PC-9 (cell line): ENCODE measurements around the gene GTF2IRD1. TPM values are rescaled to one million over a fixed set of nuclear protein-coding genes. Genes with fewer than 3 reads are reported as not detected.

Experiments used
- BruUV-seq: library from RNA; stranded (reverse); fragments of 400-500 nt; replicated peaks from 2 replicates; lab custom pipeline; 2021; lab: Mats Ljungman, UMichigan
- CTCF ChIA-PET: fragments of 300-600 bp; sonication (Branson Sonifier 250); formaldehyde crosslinking; loops from one replicate; lab custom pipeline; 2022; ENCODE audit warnings: antibody characterized with exemption; lab: Charles Lee
- POLR2A ChIA-PET: fragments of 300-600 bp; sonication (Branson Sonifier 250); formaldehyde crosslinking; loops from one replicate; lab custom pipeline; 2022; ENCODE audit warnings: antibody characterized with exemption; ENCODE audit not compliant: unreplicated experiment; lab: Charles Lee
- DNase-seq, 2 experiments: peaks; one replicate each; pipeline versions ENCODE4 v3.0.0 to v3.0.0-alpha.2; 2015 to 2022; ENCODE audit warnings: mixed read lengths in 1 of 2
- H2AFZ ChIP-seq: fragments of 200-600 bp; sonication (generic); 2 replicates; pipeline ENCODE4 v1.8.1; 2017; ENCODE audit warnings: antibody characterized with exemption
- H3F3A ChIP-seq: fragments of 200-600 bp; sonication (generic); 2 replicates; pipeline ENCODE4 v1.8.1; 2017; ENCODE audit warnings: antibody characterized with exemption, mild to moderate bottlenecking, low read depth; ENCODE audit not compliant: insufficient read depth
- H3K27ac ChIP-seq: fragments of 200-600 bp; sonication (generic); 2 replicates; pipeline ENCODE4 v1.6.1; 2016; ENCODE audit warnings: mixed run types
- H3K27me3 ChIP-seq: fragments of 200-600 bp; sonication (generic); 2 replicates; pipeline ENCODE4 v1.6.1; 2016; ENCODE audit warnings: low read depth, mixed run types; ENCODE audit not compliant: insufficient read depth
- H3K36me3 ChIP-seq: fragments of 200-600 bp; sonication (generic); 2 replicates; pipeline ENCODE4 v1.6.1; 2016; ENCODE audit warnings: low read depth, mixed run types
- H3K4me1 ChIP-seq: fragments of 200-600 bp; sonication (generic); replicated peaks from 2 replicates; pipeline ENCODE4 v1.6.1; 2016; ENCODE audit warnings: mixed run types; ENCODE audit not compliant: insufficient read depth
- H3K4me2 ChIP-seq: fragments of 200-600 bp; sonication (generic); 2 replicates; pipeline ENCODE4 v1.6.1; 2017; ENCODE audit warnings: mixed run types
- H3K4me3 ChIP-seq: fragments of 200-600 bp; sonication (generic); 2 replicates; pipeline ENCODE4 v1.6.1; 2016; ENCODE audit warnings: mixed run types
- H3K79me2 ChIP-seq: fragments of 200-600 bp; sonication (generic); 2 replicates; pipeline ENCODE4 v1.6.1; 2017; ENCODE audit warnings: low read depth, mixed run types
- H3K9me2 ChIP-seq: fragments of 200-600 bp; sonication (generic); 2 replicates; pipeline ENCODE4 v1.8.1; 2017; ENCODE audit warnings: mild to moderate bottlenecking; ENCODE audit not compliant: insufficient read depth
- H3K9me3 ChIP-seq: fragments of 200-600 bp; sonication (generic); 2 replicates; pipeline ENCODE4 v1.8.1; 2016; ENCODE audit warnings: low read depth; ENCODE audit not compliant: insufficient read depth
- H4K20me1 ChIP-seq: fragments of 200-600 bp; sonication (generic); 2 replicates; pipeline ENCODE4 v1.8.1; 2017; ENCODE audit not compliant: insufficient read depth
- EZH2 ChIP-seq: fragments of 200-600 bp; sonication (generic); IDR thresholded peaks from 2 replicates; pipeline ENCODE4 v1.8.0; 2017; ENCODE audit warnings: antibody characterized with exemption, low read depth
- intact Hi-C: fragments of 100-400 bp; cut with micrococcal nuclease; formaldehyde crosslinking; loops from one replicate; pipeline ENCODE4 v1.10.0; 2022; ENCODE audit not compliant: unreplicated experiment
- total RNA-seq: library from RNA; stranded (reverse); gene quantifications from 2 replicates; pipeline ENCODE4 v1.2.3, GENCODE V29; 2021
- TF ChIP-seq, protein P1 (sequence below): fragments of 200-600 bp; sonication (generic); conservative IDR thresholded peaks from 2 replicates; pipeline ENCODE4 v1.6.1; 2017; ENCODE audit warnings: mixed run types, antibody characterized with exemption, mild to moderate bottlenecking, moderate library complexity

The GTF2IRD1 gene
- total RNA-seq, 1 experiment from 2014 or later: 46.7 TPM

DNA sequence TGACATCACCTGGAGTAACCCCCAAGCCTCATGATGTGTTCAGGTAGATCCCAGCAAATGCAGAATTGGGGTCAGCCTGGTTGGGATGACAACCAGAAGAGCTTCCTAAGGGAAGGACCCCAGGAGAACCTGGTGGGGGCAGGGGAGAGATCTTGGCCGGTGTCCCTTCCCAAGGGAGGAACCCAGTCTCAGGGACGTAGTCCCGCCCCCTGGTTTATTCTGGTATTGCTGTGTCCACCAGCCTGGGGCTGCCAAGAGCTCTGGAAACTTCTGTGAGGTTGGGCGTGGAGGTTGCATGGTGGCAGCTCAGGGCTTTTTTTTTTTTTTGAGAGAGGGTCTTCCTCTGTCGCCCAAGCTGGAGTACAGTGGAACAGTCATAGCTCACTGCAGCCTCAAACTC is 19.4 kb downstream of the GTF2IRD1 start:
- CTCF ChIA-PET: no interaction called here

DNA sequence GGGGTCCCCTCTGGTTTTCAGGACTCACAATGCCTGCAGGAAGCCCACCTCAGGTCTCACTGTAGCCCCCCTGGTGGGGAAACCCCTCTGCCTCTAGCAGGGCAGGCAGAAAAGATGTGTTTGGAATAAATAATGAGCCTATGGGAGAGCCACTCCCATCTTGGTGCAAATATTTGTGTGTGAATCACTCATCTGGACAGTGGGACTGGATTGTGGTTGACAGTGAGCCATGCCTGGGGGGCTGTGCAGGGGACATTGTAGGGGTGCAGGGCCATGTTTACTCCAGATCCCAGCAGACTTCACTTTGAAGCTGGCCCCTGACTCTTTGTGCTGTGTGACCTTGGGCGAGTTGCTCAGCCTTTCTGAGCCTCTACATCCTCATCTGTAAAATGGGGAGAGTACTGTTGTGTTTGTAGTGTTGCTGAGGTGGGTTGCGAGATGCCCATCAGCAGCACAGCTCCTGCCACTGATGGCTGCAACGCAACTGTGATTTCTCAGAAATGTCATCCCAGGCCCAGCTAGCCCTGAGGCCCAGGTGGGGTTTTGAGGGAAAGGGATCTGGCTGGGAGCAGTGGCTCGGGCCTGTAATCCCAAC is 20.7 kb downstream of the GTF2IRD1 start:
- Histone ChIP-seq H3F3A (peaks cover 44% of the 10 kb centered on the region; the same call in 1 of the 2 replicates), H3K27me3 (no peaks in the 10 kb centered on the region), H4K20me1 (no peaks in the 10 kb centered on the region), H3K4me2 (peak overlapping the region; percentile 19; the same call in 1 of the 2 replicates), H3K36me3 (no peaks in the 10 kb centered on the region), H3K4me1 (peaks cover 52% of the 10 kb centered on the region), H2AFZ (no peak overlapping the region), H3K9me2 (no peaks in the 10 kb centered on the region), H3K4me3 (no peak overlapping the region), H3K79me2 (peaks cover 14% of the 10 kb centered on the region), H3K27ac (peak overlapping the region; percentile 84), H3K9me3 (no peaks in the 10 kb centered on the region)
- CTCF ChIA-PET: no interaction called here
- TF ChIP-seq, protein P1, sequence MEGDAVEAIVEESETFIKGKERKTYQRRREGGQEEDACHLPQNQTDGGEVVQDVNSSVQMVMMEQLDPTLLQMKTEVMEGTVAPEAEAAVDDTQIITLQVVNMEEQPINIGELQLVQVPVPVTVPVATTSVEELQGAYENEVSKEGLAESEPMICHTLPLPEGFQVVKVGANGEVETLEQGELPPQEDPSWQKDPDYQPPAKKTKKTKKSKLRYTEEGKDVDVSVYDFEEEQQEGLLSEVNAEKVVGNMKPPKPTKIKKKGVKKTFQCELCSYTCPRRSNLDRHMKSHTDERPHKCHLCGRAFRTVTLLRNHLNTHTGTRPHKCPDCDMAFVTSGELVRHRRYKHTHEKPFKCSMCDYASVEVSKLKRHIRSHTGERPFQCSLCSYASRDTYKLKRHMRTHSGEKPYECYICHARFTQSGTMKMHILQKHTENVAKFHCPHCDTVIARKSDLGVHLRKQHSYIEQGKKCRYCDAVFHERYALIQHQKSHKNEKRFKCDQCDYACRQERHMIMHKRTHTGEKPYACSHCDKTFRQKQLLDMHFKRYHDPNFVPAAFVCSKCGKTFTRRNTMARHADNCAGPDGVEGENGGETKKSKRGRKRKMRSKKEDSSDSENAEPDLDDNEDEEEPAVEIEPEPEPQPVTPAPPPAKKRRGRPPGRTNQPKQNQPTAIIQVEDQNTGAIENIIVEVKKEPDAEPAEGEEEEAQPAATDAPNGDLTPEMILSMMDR: no peak
- TF ChIP-seq EZH2: no peak
- POLR2A ChIA-PET: no interaction called here
- intact Hi-C loops: loop anchor here (2.0 to 10.0 kb wide), 2 partner anchors 60 to 184 kb away; no protein-coding TSS in a partner anchor
- no peak for DNase-seq
- no TSS peak for BruUV-seq

More for the DNA sequence above, 19.4 kb downstream of the GTF2IRD1 start:
- Histone ChIP-seq H2AFZ (no peak overlapping the region), H3K4me2 (no peak overlapping the region), H3K9me3 (no peaks in the 10 kb centered on the region), H3K27ac (no peak overlapping the region), H3K9me2 (no peaks in the 10 kb centered on the region), H3K79me2 (peaks cover 6% of the 10 kb centered on the region), H3F3A (peaks cover 36% of the 10 kb centered on the region; the same call in 1 of the 2 replicates), H3K4me3 (no peak overlapping the region), H3K27me3 (no peaks in the 10 kb centered on the region), H3K4me1 (peaks cover 41% of the 10 kb centered on the region), H3K36me3 (no peaks in the 10 kb centered on the region), H4K20me1 (no peaks in the 10 kb centered on the region)
- BruUV-seq: no TSS peak
- DNase-seq: no peak
- intact Hi-C loops: loop anchor here (10.0 kb wide), 1 partner anchor 58 kb away; no protein-coding TSS in a partner anchor
- POLR2A ChIA-PET: no interaction called here
- TF ChIP-seq, protein P1: no peak
- TF ChIP-seq EZH2: no peak

DNA sequence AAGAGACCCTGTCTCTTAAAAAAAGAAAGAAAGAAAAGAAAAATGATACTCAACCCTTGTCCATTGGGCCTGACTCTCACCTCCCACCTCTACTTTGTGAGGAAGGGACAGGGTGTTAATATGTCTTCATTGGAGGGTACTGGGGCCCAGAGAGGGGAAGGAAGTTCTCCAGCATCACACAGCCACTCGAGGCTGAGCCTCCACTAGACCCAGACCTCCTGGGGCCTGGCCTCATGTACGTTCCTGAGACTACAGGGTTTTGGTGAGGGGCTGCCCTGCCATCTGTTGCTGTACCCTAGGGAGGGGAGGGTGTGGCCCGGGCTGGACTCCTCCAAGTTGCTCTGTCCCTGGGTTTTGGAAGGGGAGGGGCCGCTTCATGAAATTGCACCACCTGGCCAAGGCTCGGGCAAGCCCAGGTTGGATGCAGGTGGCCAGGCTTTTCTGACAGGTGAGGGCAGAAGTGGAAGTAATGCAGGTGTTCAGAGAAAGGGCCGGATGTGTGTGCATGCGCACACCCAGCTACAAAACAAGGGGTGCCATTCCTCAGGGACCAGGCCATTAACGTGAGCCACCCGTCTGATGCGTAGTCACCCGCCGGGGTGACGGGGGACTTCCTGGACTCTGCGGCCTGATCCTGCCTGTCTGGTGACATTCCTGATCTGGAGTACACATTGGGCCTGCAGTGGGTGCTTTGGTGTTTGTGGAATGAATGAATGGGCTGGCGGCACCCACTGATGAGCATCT is 21.7 kb downstream of the GTF2IRD1 start:
- POLR2A ChIA-PET: interaction anchor here (0.6 kb wide), 2 partner anchors 11 to 118 kb away, joined by 4 to 13 read pairs; no protein-coding TSS in a partner anchor
- Histone ChIP-seq H3K36me3 (no peaks in the 10 kb centered on the region), H3K27ac (peak overlapping the region; percentile 84), H3K4me1 (peaks cover 62% of the 10 kb centered on the region), H3K79me2 (peaks cover 21% of the 10 kb centered on the region), H4K20me1 (no peaks in the 10 kb centered on the region), H3K9me2 (no peaks in the 10 kb centered on the region), H2AFZ (no peak overlapping the region), H3K4me3 (no peak overlapping the region), H3F3A (peaks cover 44% of the 10 kb centered on the region; the same call in 1 of the 2 replicates), H3K9me3 (no peaks in the 10 kb centered on the region), H3K27me3 (no peaks in the 10 kb centered on the region), H3K4me2 (peak overlapping the region; percentile 64)
- intact Hi-C loops: loop anchor here (1.0 to 10.0 kb wide), 5 partner anchors 10 to 183 kb away; no protein-coding TSS in a partner anchor
- DNase-seq: peak; percentile 95 to 97
- no peak for TF ChIP-seq EZH2
- TF ChIP-seq, protein P1: no peak
- CTCF ChIA-PET: interaction anchor here (0.5 to 0.6 kb wide), 4 partner anchors 16 to 590 kb away, joined by 3 to 9 read pairs (median 6); no protein-coding TSS in a partner anchor
- no TSS peak for BruUV-seq
